Measurements from ENCODE around the gene FAM131C.

- TF ChIP-seq EZH2 (IDR thresholded peaks at IDR 0.05; ENCODE audit: low read length, missing control alignments): no peak
- TF ChIP-seq, protein P1, sequence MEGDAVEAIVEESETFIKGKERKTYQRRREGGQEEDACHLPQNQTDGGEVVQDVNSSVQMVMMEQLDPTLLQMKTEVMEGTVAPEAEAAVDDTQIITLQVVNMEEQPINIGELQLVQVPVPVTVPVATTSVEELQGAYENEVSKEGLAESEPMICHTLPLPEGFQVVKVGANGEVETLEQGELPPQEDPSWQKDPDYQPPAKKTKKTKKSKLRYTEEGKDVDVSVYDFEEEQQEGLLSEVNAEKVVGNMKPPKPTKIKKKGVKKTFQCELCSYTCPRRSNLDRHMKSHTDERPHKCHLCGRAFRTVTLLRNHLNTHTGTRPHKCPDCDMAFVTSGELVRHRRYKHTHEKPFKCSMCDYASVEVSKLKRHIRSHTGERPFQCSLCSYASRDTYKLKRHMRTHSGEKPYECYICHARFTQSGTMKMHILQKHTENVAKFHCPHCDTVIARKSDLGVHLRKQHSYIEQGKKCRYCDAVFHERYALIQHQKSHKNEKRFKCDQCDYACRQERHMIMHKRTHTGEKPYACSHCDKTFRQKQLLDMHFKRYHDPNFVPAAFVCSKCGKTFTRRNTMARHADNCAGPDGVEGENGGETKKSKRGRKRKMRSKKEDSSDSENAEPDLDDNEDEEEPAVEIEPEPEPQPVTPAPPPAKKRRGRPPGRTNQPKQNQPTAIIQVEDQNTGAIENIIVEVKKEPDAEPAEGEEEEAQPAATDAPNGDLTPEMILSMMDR (conservative IDR thresholded peaks at IDR 0.05 in 1 of 2, IDR thresholded peaks at IDR 0.05 in 1 of 2; ENCODE audit: low read depth in 1 of 2, low read length in 2 of 2): no peak
Measured at GRCh38 chr1:16090076-16090826, 16.8 kb upstream of the FAM131C start.

Data from fibroblast of lung (primary cell).